IPS-20b (cell line): Measurements from ENCODE around the gene HECTD1.

Source experiments
- H3K27ac ChIP-seq: one replicate; pipeline ENCODE4 v1.5.1; 2013; ENCODE audit warnings: low read length
- H3K27me3 ChIP-seq: 2 replicates; pipeline ENCODE4 v1.6.1; 2013; ENCODE audit warnings: mild to moderate bottlenecking, low read length, inconsistent platforms; ENCODE audit not compliant: insufficient read depth
- H3K36me3 ChIP-seq: 2 replicates; pipeline ENCODE4 v1.6.1; 2013; ENCODE audit warnings: low read depth, mild to moderate bottlenecking, inconsistent platforms, low read length, moderate library complexity; ENCODE audit not compliant: insufficient read depth
- H3K4me1 ChIP-seq: 2 replicates; pipeline ENCODE4 v1.6.1; 2013; ENCODE audit warnings: mild to moderate bottlenecking, control low read depth, inconsistent platforms, low read length, moderate library complexity; ENCODE audit not compliant: insufficient read depth
- H3K4me3 ChIP-seq: 2 replicates; pipeline ENCODE4 v1.5.1; 2013; ENCODE audit warnings: mild to moderate bottlenecking, low read length, inconsistent platforms
- H3K9ac ChIP-seq: 2 replicates; pipeline ENCODE4 v1.6.1; 2013; ENCODE audit warnings: low read depth, mild to moderate bottlenecking, inconsistent platforms, low read length, moderate library complexity
- H3K9me3 ChIP-seq: 2 replicates; pipeline ENCODE4 v1.6.1; 2013; ENCODE audit warnings: mild to moderate bottlenecking, low read depth, low read length, inconsistent platforms; ENCODE audit not compliant: insufficient read depth

HECTD1 gene

GRCh38 chr14:31167032-31167431 is 40.6 kb downstream of the HECTD1 start:
- Histone ChIP-seq H3K36me3 (peaks cover 89% of the 10 kb centered on the region), H3K9ac (no peak overlapping the region), H3K4me1 (no peaks in the 10 kb centered on the region), H3K9me3 (no peaks in the 10 kb centered on the region), H3K4me3 (no peak overlapping the region), H3K27ac (no peak overlapping the region), H3K27me3 (no peaks in the 10 kb centered on the region)

GRCh38 chr14:31166271-31166561 is 41.4 kb downstream of the HECTD1 start:
- no peaks in the 10 kb centered on the region for H3K9me3 ChIP-seq
- H3K4me3 ChIP-seq: no peak overlapping the region
- H3K36me3 ChIP-seq: peaks cover 87% of the 10 kb centered on the region
- H3K9ac ChIP-seq: no peak overlapping the region
- no peaks in the 10 kb centered on the region for H3K27me3 ChIP-seq
- no peaks in the 10 kb centered on the region for H3K4me1 ChIP-seq
- H3K27ac ChIP-seq: no peak overlapping the region

GRCh38 chr14:31164115-31164514 is 43.5 kb downstream of the HECTD1 start:
- no peak overlapping the region for H3K27ac ChIP-seq
- H3K4me1 ChIP-seq: no peaks in the 10 kb centered on the region
- peaks cover 73% of the 10 kb centered on the region for H3K36me3 ChIP-seq

GRCh38 chr14:31162910-31163649 is 44.5 kb downstream of the HECTD1 start:
- Histone ChIP-seq H3K9ac (no peak overlapping the region), H3K27me3 (no peaks in the 10 kb centered on the region), H3K9me3 (no peaks in the 10 kb centered on the region), H3K27ac (no peak overlapping the region), H3K36me3 (peaks cover 64% of the 10 kb centered on the region), H3K4me3 (no peak overlapping the region), H3K4me1 (no peaks in the 10 kb centered on the region)

More at GRCh38 chr14:31164115-31164514, 43.5 kb downstream of the HECTD1 start:
- Histone ChIP-seq H3K9me3 (no peaks in the 10 kb centered on the region), H3K4me3 (no peak overlapping the region), H3K9ac (no peak overlapping the region), H3K27me3 (no peaks in the 10 kb centered on the region)

- Histone ChIP-seq H3K36me3 (peaks cover 60% of the 10 kb centered on the region), H3K4me1 (no peaks in the 10 kb centered on the region), H3K9ac (no peak overlapping the region), H3K27ac (no peak overlapping the region), H3K27me3 (no peaks in the 10 kb centered on the region), H3K4me3 (no peak overlapping the region), H3K9me3 (no peaks in the 10 kb centered on the region)
These were observed 46.3 kb downstream of the HECTD1 start for GRCh38 chr14:31161274-31161673.

GRCh38 chr14:31159682-31160296 is 47.8 kb downstream of the HECTD1 start:
- H3K36me3 ChIP-seq: peaks cover 58% of the 10 kb centered on the region
- H3K4me1 ChIP-seq: no peaks in the 10 kb centered on the region
- H3K9ac ChIP-seq: no peak overlapping the region
- H3K4me3 ChIP-seq: no peak overlapping the region
- H3K9me3 ChIP-seq: no peaks in the 10 kb centered on the region
- no peak overlapping the region for H3K27ac ChIP-seq
- no peaks in the 10 kb centered on the region for H3K27me3 ChIP-seq

- no peaks in the 10 kb centered on the region for H3K27me3 ChIP-seq
- no peaks in the 10 kb centered on the region for H3K9me3 ChIP-seq
- peaks cover 59% of the 10 kb centered on the region for H3K36me3 ChIP-seq
- H3K27ac ChIP-seq: no peak overlapping the region
- no peak overlapping the region for H3K9ac ChIP-seq
- no peak overlapping the region for H3K4me3 ChIP-seq
- no peaks in the 10 kb centered on the region for H3K4me1 ChIP-seq
These were observed 52.6 kb downstream of the HECTD1 start for GRCh38 chr14:31154956-31155355.

- no peaks in the 10 kb centered on the region for H3K4me1 ChIP-seq
- no peaks in the 10 kb centered on the region for H3K9me3 ChIP-seq
- H3K36me3 ChIP-seq: peaks cover 91% of the 10 kb centered on the region
- no peaks in the 10 kb centered on the region for H3K27me3 ChIP-seq
- H3K27ac ChIP-seq: no peak overlapping the region
- no peak overlapping the region for H3K9ac ChIP-seq
- no peak overlapping the region for H3K4me3 ChIP-seq
These were observed 65.0 kb downstream of the HECTD1 start for GRCh38 chr14:31142455-31143087.

- H3K36me3 ChIP-seq: peaks cover 82% of the 10 kb centered on the region
These were observed 68.2 kb downstream of the HECTD1 start for GRCh38 chr14:31139301-31139847.

GRCh38 chr14:31138301-31138700 is 69.3 kb downstream of the HECTD1 start:
- H3K4me1 ChIP-seq: no peaks in the 10 kb centered on the region
- peaks cover 82% of the 10 kb centered on the region for H3K36me3 ChIP-seq
- no peaks in the 10 kb centered on the region for H3K27me3 ChIP-seq
- no peaks in the 10 kb centered on the region for H3K9me3 ChIP-seq
- no peak overlapping the region for H3K27ac ChIP-seq
- no peak overlapping the region for H3K4me3 ChIP-seq
- no peak overlapping the region for H3K9ac ChIP-seq

More at GRCh38 chr14:31139301-31139847, 68.2 kb downstream of the HECTD1 start:
- no peaks in the 10 kb centered on the region for H3K9me3 ChIP-seq
- no peaks in the 10 kb centered on the region for H3K27me3 ChIP-seq
- H3K4me3 ChIP-seq: no peak overlapping the region
- no peak overlapping the region for H3K27ac ChIP-seq
- no peaks in the 10 kb centered on the region for H3K4me1 ChIP-seq
- H3K9ac ChIP-seq: no peak overlapping the region

- no peaks in the 10 kb centered on the region for H3K4me1 ChIP-seq
- no peak overlapping the region for H3K9ac ChIP-seq
- no peak overlapping the region for H3K27ac ChIP-seq
- H3K36me3 ChIP-seq: peaks cover 87% of the 10 kb centered on the region
- H3K9me3 ChIP-seq: no peaks in the 10 kb centered on the region
- H3K27me3 ChIP-seq: no peaks in the 10 kb centered on the region
- no peak overlapping the region for H3K4me3 ChIP-seq
These were observed 70.2 kb downstream of the HECTD1 start for GRCh38 chr14:31137214-31137889.
